Small intestine (tissue), 7 donors: ENCODE data around the gene LRCH1. TPM values are rescaled to one million over a fixed set of nuclear protein-coding genes. Genes with fewer than 3 reads are reported as not detected.

Experiments
- DNase-seq, 2 donors: peaks; one replicate each; pipeline versions ENCODE4 v3.0.0 to v3.0.0-alpha.2; 2013
- FAIRE-seq: peaks from 2 replicates; lab custom pipeline; 2012; peaks lifted over from hg19 to GRCh38; lab: Jason Lieb, UNC
- H3K27ac ChIP-seq, 3 donors: one replicate each; pipeline ENCODE4 v1.5.1; 2013; ENCODE audit warnings: low read length in 2 of 3, mild to moderate bottlenecking in 2 of 3, control low read depth in 1 of 3, inconsistent platforms in 1 of 3, low read depth in 1 of 3, moderate library complexity in 1 of 3
- H3K27me3 ChIP-seq, 3 donors: one replicate each; pipeline ENCODE4 v1.6.1; 2013; ENCODE audit warnings: low read length in 3 of 3, inconsistent platforms in 1 of 3; ENCODE audit not compliant: control insufficient read depth in 3 of 3, insufficient read depth in 3 of 3
- H3K36me3 ChIP-seq, 3 donors: one replicate each; pipeline ENCODE4 v1.6.1; 2013; ENCODE audit warnings: low read length in 3 of 3, inconsistent platforms in 1 of 3, low read depth in 1 of 3, mild to moderate bottlenecking in 1 of 3, moderate library complexity in 1 of 3; ENCODE audit not compliant: control insufficient read depth in 3 of 3, insufficient read depth in 2 of 3
- H3K4me1 ChIP-seq, 3 donors: one replicate each; pipeline ENCODE4 v1.6.1; 2013; ENCODE audit warnings: low read length in 2 of 3, inconsistent platforms in 1 of 3, low read depth in 1 of 3, mild to moderate bottlenecking in 1 of 3, moderate library complexity in 1 of 3; ENCODE audit not compliant: control insufficient read depth in 3 of 3, insufficient read depth in 2 of 3
- H3K4me3 ChIP-seq, 3 donors: one replicate each; pipeline ENCODE4 v1.5.1; 2013; ENCODE audit warnings: low read length in 3 of 3, control low read depth in 1 of 3, inconsistent platforms in 1 of 3, low read depth in 1 of 3, mild to moderate bottlenecking in 1 of 3, moderate library complexity in 1 of 3
- H3K9me3 ChIP-seq, 2 donors: one replicate each; pipeline ENCODE4 v1.6.1; 2013; ENCODE audit warnings: low read depth in 1 of 2, low read length in 1 of 2; ENCODE audit not compliant: control insufficient read depth in 2 of 2, insufficient read depth in 1 of 2
- WGBS, 3 donors: extraction: QIAGEN DNeasy Blood & Tissue Kit; methylation state at CpG; one replicate each; pipeline ENCODE4 v1.1.7; 2013; 5-methylcytosine and 5-hydroxymethylcytosine counted together
- polyA plus RNA-seq, 4 donors: library from polyadenylated mRNA; stranded (reverse) in 3 of 4; unstranded in 1 of 4; fragments of 200-250 nt in 3 of 4; fragments of 120-200 nt in 1 of 4; gene quantifications; one replicate each; pipeline versions ENCODE4 v1.2.1 to v1.2.3, GENCODE V29; 2013
- donor health status: healthy with polysubstance abuse.
- donor health status: control.
- donor health status: control.
- donor health status: Bipolar disorder and iron deficiency.
- donor health status: healthy.

LRCH1 gene
- polyA plus RNA-seq, 4 donors, result 6.9 to 10.9 (median 7.0) TPM

DNA sequence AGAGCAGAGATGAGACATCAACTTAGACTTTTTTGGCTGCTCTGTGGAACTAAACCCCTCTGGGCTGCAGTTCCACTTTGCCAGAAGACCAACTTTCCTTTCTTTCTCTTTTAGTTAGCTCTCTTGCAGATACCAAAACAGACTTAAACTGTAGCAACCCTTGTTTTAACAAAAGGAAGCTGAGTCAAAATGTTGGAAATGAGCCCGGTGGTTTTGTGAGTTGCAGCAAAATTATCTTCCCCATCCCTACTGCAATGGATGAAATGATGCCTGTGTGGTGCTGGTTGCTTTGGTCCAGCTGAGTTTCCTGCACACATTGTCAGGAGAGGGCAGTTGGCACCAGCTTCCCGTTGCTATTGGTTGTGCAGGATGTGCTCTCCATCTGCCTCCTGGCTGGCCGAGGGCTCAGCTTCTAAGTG lies 115.3 kb downstream of the LRCH1 start:
- FAIRE-seq, result no peak
- peak overlapping the region in 2 of 3 donors; percentile 25 to 73 for H3K27ac ChIP-seq
- WGBS, 3 donors, result 33 to 79% (median 66%) methylated on average over 3 of the region's 3 CpGs

GRCh38 chr13:46668931-46669525 lies 116.1 kb downstream of the LRCH1 start:
- no peak overlapping the region for H3K4me3 ChIP-seq
- H3K4me1 ChIP-seq, result peaks cover 7 to 31% (median 16%) of the 10 kb centered on the region in 3 donors
- WGBS, 3 donors, result 58 to 83% (median 74%) methylated on average over 6 of the region's 6 CpGs
- H3K27me3 ChIP-seq, result no peaks in the 10 kb centered on the region
- FAIRE-seq (no peak), DNase-seq (no peak)
- peak overlapping the region in 1 of 3 donors; percentile 23 for H3K27ac ChIP-seq
- no peaks in the 10 kb centered on the region for H3K9me3 ChIP-seq
- H3K36me3 ChIP-seq, result peaks cover 0 to 19% (median 4%) of the 10 kb centered on the region in 3 donors

More for the DNA sequence above, 115.3 kb downstream of the LRCH1 start:
- H3K4me3 ChIP-seq, result no peak overlapping the region
- no peak for DNase-seq
- no peaks in the 10 kb centered on the region for H3K9me3 ChIP-seq
- H3K4me1 ChIP-seq, result peaks cover 7 to 36% (median 19%) of the 10 kb centered on the region in 3 donors
- H3K27me3 ChIP-seq, result no peaks in the 10 kb centered on the region
- peaks cover 0 to 19% (median 4%) of the 10 kb centered on the region in 3 donors for H3K36me3 ChIP-seq

- Histone ChIP-seq H3K27me3 (no peaks in the 10 kb centered on the region), H3K27ac (no peak overlapping the region), H3K4me1 (peaks cover 0 to 14% (median 11%) of the 10 kb centered on the region in 3 donors), H3K36me3 (peaks cover 0 to 25% (median 4%) of the 10 kb centered on the region in 3 donors), H3K9me3 (no peaks in the 10 kb centered on the region), H3K4me3 (no peak overlapping the region)
- FAIRE-seq (no peak), DNase-seq (no peak)
- 91 to 97% (median 92%) methylated on average over 15 of the region's 15 CpGs for WGBS, 3 donors
Measured at GRCh38 chr13:46672338-46673090, 119.5 kb downstream of the LRCH1 start.

DNA sequence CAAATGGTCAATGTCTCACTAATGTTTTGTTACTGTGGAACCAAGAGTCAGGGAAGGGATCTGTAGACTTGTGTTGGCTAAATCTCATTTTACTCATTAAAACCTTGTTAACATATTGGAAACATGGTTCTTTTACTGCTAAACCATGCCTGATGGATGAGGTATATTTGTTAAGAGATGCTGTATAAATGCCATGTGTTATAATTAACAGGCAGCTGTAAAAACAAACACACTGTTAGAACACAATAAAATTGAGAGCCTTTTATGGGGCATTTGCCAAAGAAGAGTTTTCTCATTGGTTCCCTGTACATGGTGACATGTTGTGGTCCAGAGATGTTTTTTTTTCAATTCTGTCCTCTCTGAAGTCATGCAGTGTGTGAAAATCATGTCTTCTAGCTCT lies 122.0 kb downstream of the LRCH1 start:
- no peak for FAIRE-seq

GRCh38 chr13:46676378-46676725 lies 123.4 kb downstream of the LRCH1 start:
- Histone ChIP-seq H3K27ac (no peak overlapping the region), H3K4me3 (no peak overlapping the region), H3K9me3 (no peaks in the 10 kb centered on the region), H3K27me3 (no peaks in the 10 kb centered on the region), H3K36me3 (peaks cover 0 to 12% (median 4%) of the 10 kb centered on the region in 3 donors), H3K4me1 (peaks cover 2 to 20% (median 18%) of the 10 kb centered on the region in 3 donors)
- DNase-seq (no peak), FAIRE-seq (no peak)
- WGBS, 3 donors, result 60 to 73% (median 65%) methylated on average over 3 of the region's 3 CpGs

More for the DNA sequence above, 122.0 kb downstream of the LRCH1 start:
- Histone ChIP-seq H3K36me3 (peaks cover 0 to 23% (median 4%) of the 10 kb centered on the region in 3 donors), H3K9me3 (no peaks in the 10 kb centered on the region), H3K4me1 (peaks cover 2 to 14% (median 14%) of the 10 kb centered on the region in 3 donors), H3K27me3 (no peaks in the 10 kb centered on the region), H3K4me3 (no peak overlapping the region), H3K27ac (peak overlapping the region in 1 of 3 donors; percentile 37)
- peak in 1 of 2 donors; percentile 22 for DNase-seq

- Histone ChIP-seq H3K4me3 (peak overlapping the region in 1 of 3 donors; percentile 31), H3K9me3 (no peaks in the 10 kb centered on the region), H3K36me3 (peaks cover 0 to 12% (median 0%) of the 10 kb centered on the region in 3 donors), H3K27me3 (no peaks in the 10 kb centered on the region), H3K27ac (peak overlapping the region; percentile 67 to 98 (median 72)), H3K4me1 (peaks cover 2 to 26% (median 25%) of the 10 kb centered on the region in 3 donors)
- peak; percentile 68 to 73 for DNase-seq
- 8 to 19% (median 10%) methylated on average over 12 of the region's 12 CpGs for WGBS, 3 donors
- FAIRE-seq, result no peak
Measured at GRCh38 chr13:46679369-46680120, 126.6 kb downstream of the LRCH1 start.

GRCh38 chr13:46682015-46682414 lies 129.0 kb downstream of the LRCH1 start:
- Histone ChIP-seq H3K27ac (no peak overlapping the region), H3K36me3 (peaks cover 0 to 8% (median 0%) of the 10 kb centered on the region in 3 donors), H3K4me3 (no peak overlapping the region), H3K4me1 (peaks cover 2 to 29% (median 22%) of the 10 kb centered on the region in 3 donors), H3K27me3 (no peaks in the 10 kb centered on the region), H3K9me3 (no peaks in the 10 kb centered on the region)
- no peak for DNase-seq
- FAIRE-seq, result no peak
- WGBS, 3 donors, result 93 to 100% (median 98%) methylated on average over 3 of the region's 3 CpGs

- Histone ChIP-seq H3K36me3 (peaks cover 0 to 7% (median 0%) of the 10 kb centered on the region in 3 donors), H3K9me3 (no peaks in the 10 kb centered on the region), H3K27ac (no peak overlapping the region), H3K27me3 (no peaks in the 10 kb centered on the region), H3K4me3 (no peak overlapping the region), H3K4me1 (peaks cover 2 to 32% (median 22%) of the 10 kb centered on the region in 3 donors)
- 89 to 97% (median 93%) methylated on average over 1 of the region's 1 CpG for WGBS, 3 donors
- DNase-seq (no peak), FAIRE-seq (no peak)
Measured at GRCh38 chr13:46682707-46683106, 129.7 kb downstream of the LRCH1 start.
